ENCODE measurements around the gene TBC1D22A.

DNA sequence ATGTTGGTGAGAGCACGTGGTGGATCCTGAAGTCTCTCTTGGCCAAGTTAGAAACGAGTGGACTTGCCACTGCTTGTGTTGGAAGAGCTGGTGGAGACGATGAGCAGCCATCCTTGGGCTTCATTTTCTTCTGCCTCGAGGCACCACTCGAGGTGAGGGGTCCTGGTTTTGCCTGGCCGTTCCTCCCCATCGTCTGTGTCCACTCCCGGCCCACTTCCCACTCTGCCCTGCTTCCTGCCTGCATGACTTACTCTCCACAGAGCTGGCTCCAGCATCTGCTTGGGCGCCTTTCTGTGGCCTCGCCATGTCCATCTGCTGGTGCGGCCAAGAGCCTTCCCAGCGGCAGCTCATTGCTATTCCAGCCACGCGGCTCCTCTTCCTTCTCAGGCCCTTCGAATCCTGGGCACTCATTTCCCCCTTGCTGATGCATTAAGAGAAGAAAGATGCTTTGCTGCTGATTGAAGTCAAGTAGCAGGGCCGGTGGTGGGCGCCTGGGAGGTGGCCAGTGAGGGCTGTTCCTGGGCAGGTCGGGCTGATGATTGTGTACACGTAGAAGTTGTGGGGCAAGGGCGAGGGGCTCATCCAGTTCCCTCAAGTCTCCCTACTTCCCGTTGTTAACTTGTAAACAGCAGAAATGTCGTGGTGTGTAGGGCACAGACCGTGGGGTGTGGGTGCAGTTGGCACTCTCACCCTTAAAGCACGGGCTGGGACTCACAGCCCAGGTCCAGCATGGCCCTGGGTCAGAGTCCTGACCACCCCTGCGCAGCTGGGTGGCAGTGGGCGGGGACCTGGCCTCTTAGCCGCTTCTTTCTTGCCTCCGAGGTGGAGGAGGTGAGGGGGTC, 292.0 kb downstream of the TBC1D22A start:
- TF ChIP-seq, protein P1, sequence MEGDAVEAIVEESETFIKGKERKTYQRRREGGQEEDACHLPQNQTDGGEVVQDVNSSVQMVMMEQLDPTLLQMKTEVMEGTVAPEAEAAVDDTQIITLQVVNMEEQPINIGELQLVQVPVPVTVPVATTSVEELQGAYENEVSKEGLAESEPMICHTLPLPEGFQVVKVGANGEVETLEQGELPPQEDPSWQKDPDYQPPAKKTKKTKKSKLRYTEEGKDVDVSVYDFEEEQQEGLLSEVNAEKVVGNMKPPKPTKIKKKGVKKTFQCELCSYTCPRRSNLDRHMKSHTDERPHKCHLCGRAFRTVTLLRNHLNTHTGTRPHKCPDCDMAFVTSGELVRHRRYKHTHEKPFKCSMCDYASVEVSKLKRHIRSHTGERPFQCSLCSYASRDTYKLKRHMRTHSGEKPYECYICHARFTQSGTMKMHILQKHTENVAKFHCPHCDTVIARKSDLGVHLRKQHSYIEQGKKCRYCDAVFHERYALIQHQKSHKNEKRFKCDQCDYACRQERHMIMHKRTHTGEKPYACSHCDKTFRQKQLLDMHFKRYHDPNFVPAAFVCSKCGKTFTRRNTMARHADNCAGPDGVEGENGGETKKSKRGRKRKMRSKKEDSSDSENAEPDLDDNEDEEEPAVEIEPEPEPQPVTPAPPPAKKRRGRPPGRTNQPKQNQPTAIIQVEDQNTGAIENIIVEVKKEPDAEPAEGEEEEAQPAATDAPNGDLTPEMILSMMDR (IDR thresholded peaks at IDR 0.05 in 2 of 3, conservative IDR thresholded peaks at IDR 0.05 in 1 of 3; ENCODE audit: borderline replicate concordance in 1 of 3, insufficient read depth in 1 of 3, low read depth in 2 of 3, low read length in 2 of 3), result no peak
- TF ChIP-seq POLR2A (IDR thresholded peaks at IDR 0.05; ENCODE audit: borderline replicate concordance, extremely low read depth, insufficient read depth, insufficient read length) (no peak), SIN3A (IDR thresholded peaks at IDR 0.05; ENCODE audit: low read depth) (no peak), POLR2AphosphoS5 (IDR thresholded peaks at IDR 0.05; ENCODE audit: low read depth, low read length) (no peak), JUND (IDR thresholded peaks at IDR 0.05) (no peak), SRF (IDR thresholded peaks at IDR 0.05; ENCODE audit: low read depth) (no peak)
- TF ChIP-seq, protein P2, sequence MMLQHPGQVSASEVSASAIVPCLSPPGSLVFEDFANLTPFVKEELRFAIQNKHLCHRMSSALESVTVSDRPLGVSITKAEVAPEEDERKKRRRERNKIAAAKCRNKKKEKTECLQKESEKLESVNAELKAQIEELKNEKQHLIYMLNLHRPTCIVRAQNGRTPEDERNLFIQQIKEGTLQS (IDR thresholded peaks at IDR 0.05), result no peak
